Parathyroid adenoma (tissue), 2 donors: ENCODE measurements around the gene PSMB7.

Source experiments
- H2AFZ ChIP-seq: fragments of 300-600 bp; sonication (generic); one replicate; pipeline ENCODE4 v1.7.0; 2017; ENCODE audit warnings: antibody characterized with exemption, mild to moderate bottlenecking
- H3K27ac ChIP-seq: fragments of 300-600 bp; sonication (generic); one replicate; pipeline ENCODE4 v1.7.0; 2017
- H3K27me3 ChIP-seq: fragments of 300-600 bp; sonication (generic); one replicate; pipeline ENCODE4 v1.7.0; 2017; ENCODE audit warnings: low read length; ENCODE audit not compliant: control insufficient read depth, insufficient read depth
- H3K36me3 ChIP-seq: fragments of 300-600 bp; sonication (generic); one replicate; pipeline ENCODE4 v1.7.0; 2017; ENCODE audit warnings: low read length; ENCODE audit not compliant: control insufficient read depth, insufficient read depth
- H3K4me1 ChIP-seq: fragments of 300-600 bp; sonication (generic); one replicate; pipeline ENCODE4 v1.7.0; 2017; ENCODE audit warnings: control low read depth
- H3K4me2 ChIP-seq: fragments of 300-600 bp; sonication (generic); one replicate; pipeline ENCODE4 v1.7.0; 2017; ENCODE audit warnings: low read length
- H3K4me3 ChIP-seq: fragments of 300-600 bp; sonication (generic); one replicate; pipeline ENCODE4 v1.7.0; 2017; ENCODE audit warnings: low read depth, low read length
- H3K79me2 ChIP-seq: fragments of 300-600 bp; sonication (generic); one replicate; pipeline ENCODE4 v1.7.0; 2017; ENCODE audit warnings: control low read depth
- H3K9ac ChIP-seq: fragments of 300-600 bp; sonication (generic); one replicate; pipeline ENCODE4 v1.7.0; 2017; ENCODE audit warnings: mild to moderate bottlenecking
- H3K9me3 ChIP-seq: fragments of 300-600 bp; sonication (generic); one replicate; pipeline ENCODE4 v1.7.0; 2017; ENCODE audit warnings: low read length; ENCODE audit not compliant: control insufficient read depth
- TF ChIP-seq, protein P1 (sequence below): fragments of 300-600 bp; sonication (generic); IDR thresholded peaks from one replicate; pipeline ENCODE4 v1.7.0; 2017; ENCODE audit warnings: antibody characterized with exemption, mild to moderate bottlenecking
- donor health status: primary hyperparathyroidism.

The PSMB7 gene

DNA sequence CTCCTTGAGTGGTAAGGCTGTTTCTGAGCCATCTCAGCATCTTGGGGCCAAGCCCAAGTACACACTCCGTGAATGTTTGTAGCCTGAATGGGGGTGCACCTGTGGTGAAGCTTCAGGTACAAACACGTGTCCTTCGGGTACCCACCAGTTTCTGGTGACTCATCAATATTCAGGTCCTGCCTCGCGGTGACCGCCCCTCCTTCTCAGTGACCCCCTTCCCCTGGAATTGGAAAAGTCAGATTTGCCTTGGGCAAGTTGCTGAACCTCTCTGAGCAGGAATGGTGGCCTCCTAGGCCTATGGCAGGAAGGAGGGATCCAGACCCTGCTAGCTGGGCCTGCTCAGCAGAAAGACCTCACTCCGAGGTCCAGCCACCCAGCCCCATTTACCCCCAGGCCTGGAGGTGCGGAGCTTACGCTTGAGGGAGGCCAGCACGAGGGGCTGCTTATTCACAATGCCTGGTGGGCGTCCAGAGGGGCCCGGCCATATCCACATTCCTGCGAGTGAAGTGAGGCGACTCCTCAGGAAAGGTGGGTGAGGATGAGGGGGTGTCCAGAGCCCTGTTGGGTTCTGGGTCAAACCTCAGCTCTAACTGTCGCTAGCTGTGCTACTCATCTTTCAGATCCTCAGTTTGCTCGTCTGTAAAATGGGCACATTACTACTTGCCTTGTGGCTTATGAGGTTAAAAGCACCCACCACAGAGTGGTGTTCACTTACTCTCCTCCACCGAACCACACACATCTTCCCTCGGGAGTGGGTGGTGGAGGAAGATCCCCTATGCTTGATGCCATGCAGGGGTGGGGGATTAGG, 42.0 kb upstream of the PSMB7 start:
- no peaks in the 10 kb centered on the region for H3K9me3 ChIP-seq
- H3K4me2 ChIP-seq, result no peak overlapping the region
- H3K4me1 ChIP-seq, result no peaks in the 10 kb centered on the region
- TF ChIP-seq, protein P1, sequence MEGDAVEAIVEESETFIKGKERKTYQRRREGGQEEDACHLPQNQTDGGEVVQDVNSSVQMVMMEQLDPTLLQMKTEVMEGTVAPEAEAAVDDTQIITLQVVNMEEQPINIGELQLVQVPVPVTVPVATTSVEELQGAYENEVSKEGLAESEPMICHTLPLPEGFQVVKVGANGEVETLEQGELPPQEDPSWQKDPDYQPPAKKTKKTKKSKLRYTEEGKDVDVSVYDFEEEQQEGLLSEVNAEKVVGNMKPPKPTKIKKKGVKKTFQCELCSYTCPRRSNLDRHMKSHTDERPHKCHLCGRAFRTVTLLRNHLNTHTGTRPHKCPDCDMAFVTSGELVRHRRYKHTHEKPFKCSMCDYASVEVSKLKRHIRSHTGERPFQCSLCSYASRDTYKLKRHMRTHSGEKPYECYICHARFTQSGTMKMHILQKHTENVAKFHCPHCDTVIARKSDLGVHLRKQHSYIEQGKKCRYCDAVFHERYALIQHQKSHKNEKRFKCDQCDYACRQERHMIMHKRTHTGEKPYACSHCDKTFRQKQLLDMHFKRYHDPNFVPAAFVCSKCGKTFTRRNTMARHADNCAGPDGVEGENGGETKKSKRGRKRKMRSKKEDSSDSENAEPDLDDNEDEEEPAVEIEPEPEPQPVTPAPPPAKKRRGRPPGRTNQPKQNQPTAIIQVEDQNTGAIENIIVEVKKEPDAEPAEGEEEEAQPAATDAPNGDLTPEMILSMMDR, result no peak
- no peak overlapping the region for H2AFZ ChIP-seq
- H3K36me3 ChIP-seq, result no peaks in the 10 kb centered on the region
- no peaks in the 10 kb centered on the region for H3K27me3 ChIP-seq
- H3K79me2 ChIP-seq, result no peaks in the 10 kb centered on the region
- no peak overlapping the region for H3K9ac ChIP-seq
- H3K27ac ChIP-seq, result no peak overlapping the region
- H3K4me3 ChIP-seq, result no peak overlapping the region

DNA sequence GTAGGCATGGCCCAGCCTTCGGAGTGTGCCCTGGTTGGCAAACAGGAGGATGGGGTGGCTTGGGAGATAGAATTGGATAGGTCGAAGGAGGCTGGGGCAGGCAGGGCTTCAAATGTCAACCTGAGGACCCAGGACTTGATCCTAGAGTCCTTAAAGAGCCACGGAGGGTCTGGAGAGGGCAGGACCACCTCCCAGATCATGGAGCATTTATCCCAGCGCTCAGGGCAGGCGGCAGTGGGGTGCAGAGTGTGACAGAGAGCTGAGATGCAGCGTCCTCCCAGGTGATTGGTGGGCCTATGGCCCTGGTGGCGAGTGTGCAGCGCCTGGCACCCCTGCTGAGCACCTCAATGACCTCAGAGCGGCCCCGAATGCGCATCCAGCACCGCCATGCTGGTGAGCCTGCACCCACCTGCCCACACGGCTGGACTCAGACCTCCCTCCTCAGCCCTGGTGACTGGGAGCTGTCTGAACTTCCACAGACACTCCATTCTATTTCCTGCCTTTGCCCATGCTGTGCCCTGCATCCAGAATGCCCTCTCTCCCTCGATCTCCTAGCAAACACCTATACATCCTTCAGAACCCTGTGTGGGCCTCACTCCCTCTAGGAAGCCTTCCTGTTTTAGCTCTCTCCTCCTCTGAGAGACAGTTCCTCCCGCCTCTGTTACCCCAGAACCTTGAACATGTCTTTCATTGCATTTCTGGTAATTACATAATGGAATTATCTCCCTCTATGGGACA, 41.3 kb upstream of the PSMB7 start:
- H3K9ac ChIP-seq, result no peak overlapping the region
- H3K4me2 ChIP-seq, result no peak overlapping the region
- H3K27ac ChIP-seq, result no peak overlapping the region
- no peaks in the 10 kb centered on the region for H3K9me3 ChIP-seq
- no peaks in the 10 kb centered on the region for H3K79me2 ChIP-seq
- no peaks in the 10 kb centered on the region for H3K4me1 ChIP-seq
- H3K36me3 ChIP-seq, result no peaks in the 10 kb centered on the region
- TF ChIP-seq, protein P1, result no peak
- no peak overlapping the region for H3K4me3 ChIP-seq
- no peaks in the 10 kb centered on the region for H3K27me3 ChIP-seq
- H2AFZ ChIP-seq, result no peak overlapping the region

DNA sequence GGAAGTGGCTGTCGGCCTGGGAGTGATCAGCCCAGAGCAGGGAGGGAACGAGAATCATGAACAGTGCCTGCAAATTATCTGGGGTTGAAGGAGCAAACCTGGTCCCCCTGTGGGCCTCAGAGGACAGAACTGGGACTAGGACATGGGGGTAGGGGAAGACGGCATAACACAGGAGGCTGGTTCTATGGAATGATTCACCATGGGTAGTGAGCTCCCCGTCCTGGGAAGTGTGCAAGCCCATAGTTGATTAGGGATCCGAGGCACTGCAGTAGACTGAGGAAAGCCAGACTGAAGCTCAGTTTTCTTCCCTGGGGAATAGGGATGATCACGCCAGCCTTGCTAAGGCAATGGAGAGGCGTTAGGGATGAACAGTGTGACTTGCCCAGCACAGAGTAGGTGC, 40.6 kb upstream of the PSMB7 start:
- Histone ChIP-seq H3K9me3 (no peaks in the 10 kb centered on the region), H3K79me2 (no peaks in the 10 kb centered on the region), H3K27me3 (no peaks in the 10 kb centered on the region), H3K27ac (no peak overlapping the region), H3K36me3 (no peaks in the 10 kb centered on the region), H2AFZ (no peak overlapping the region), H3K9ac (no peak overlapping the region), H3K4me3 (no peak overlapping the region), H3K4me1 (no peaks in the 10 kb centered on the region), H3K4me2 (no peak overlapping the region)
- TF ChIP-seq, protein P1, result no peak

DNA sequence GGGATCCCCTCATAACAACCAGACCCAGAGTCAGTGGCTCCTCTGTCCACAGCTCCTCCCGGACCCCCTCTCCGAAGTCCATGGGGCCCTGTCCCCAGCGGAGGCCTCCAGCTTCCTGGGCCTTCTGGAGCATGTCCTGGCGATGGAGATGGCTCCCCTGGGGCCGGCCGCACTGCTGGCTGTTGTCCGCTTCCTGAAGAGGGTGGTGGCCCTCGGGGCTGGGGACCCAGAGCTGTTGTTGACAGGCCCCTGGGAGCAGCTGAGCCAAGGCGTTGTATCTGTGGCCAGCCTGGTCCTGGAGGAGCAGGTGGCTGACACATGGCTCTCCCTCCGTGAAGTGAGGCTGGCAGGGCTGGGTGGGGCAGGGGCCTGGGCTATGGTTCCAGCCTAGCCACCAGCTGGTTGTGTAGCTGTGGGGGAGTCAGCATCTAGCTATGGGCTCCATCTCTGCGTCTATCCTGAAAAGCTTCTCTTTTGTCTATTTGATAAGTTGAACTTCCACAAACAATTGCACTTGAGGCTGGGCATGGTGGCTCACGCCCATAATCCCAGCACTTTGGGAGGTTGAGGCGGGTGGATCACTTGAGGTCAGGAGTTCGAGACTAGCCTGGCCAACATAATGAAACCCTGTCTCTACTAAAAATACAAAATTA, 39.7 kb upstream of the PSMB7 start:
- no peak overlapping the region for H3K4me3 ChIP-seq
- no peaks in the 10 kb centered on the region for H3K27me3 ChIP-seq

More for the DNA sequence above, 39.7 kb upstream of the PSMB7 start:
- Histone ChIP-seq H2AFZ (no peak overlapping the region), H3K9ac (no peak overlapping the region), H3K36me3 (no peaks in the 10 kb centered on the region), H3K27ac (no peak overlapping the region), H3K9me3 (no peaks in the 10 kb centered on the region), H3K4me1 (no peaks in the 10 kb centered on the region), H3K4me2 (no peak overlapping the region), H3K79me2 (no peaks in the 10 kb centered on the region)
- TF ChIP-seq, protein P1, result no peak
